ENCODE data around the gene ZDHHC5.
"Not testable (repeated sequence)": the region's sequence is repeated elsewhere in the genome, so short reads cannot be mapped to it uniquely, and the experiment has no call there.

The ZDHHC5 gene

DNA sequence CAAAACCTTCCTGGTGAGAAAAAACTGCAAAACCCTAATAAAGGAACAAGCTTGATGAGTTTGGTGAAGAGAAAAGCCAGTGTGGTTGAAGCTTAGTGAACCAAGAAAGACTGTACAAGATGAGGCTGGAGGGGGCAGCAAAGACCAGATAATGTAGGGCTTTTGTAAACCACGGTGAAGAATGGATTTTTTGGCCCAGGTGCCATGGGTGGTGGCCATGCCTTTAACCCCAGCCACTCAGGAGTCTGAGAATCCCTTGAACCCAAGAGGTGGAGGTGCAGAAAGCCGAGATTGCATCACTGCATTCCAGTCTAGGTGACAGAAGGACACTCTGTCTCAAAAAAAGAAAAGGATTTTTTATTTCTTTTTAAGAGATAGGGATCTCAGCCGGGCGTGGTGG, 5.0 kb upstream of the ZDHHC5 start:
- H3K36me3 ChIP-seq (ENCODE audit: control insufficient read depth, insufficient read depth, low read length) = peaks cover 37% of the 10 kb centered on the region
- peaks cover 9% of the 10 kb centered on the region for H3K4me1 ChIP-seq (ENCODE audit: control insufficient read depth, insufficient read depth, low read length, poor library complexity, severe bottlenecking)
- no peaks in the 10 kb centered on the region for H3K9me3 ChIP-seq (ENCODE audit: control insufficient read depth, low read length)
- H3K27ac ChIP-seq (ENCODE audit: insufficient read depth, low read length, poor library complexity, severe bottlenecking) = no peak overlapping the region
- no peaks in the 10 kb centered on the region for H3K27me3 ChIP-seq (replicated peaks; ENCODE audit: control insufficient read depth, insufficient read depth, low read length, poor library complexity, severe bottlenecking)
- no peak overlapping the region for H3K4me3 ChIP-seq (ENCODE audit: insufficient read depth, low read depth, low read length, poor library complexity, severe bottlenecking)
- DNase-seq = no peak

- Histone ChIP-seq H3K9me3 (ENCODE audit: control insufficient read depth, low read length) (no peaks in the 10 kb centered on the region), H3K27me3 (replicated peaks; ENCODE audit: control insufficient read depth, insufficient read depth, low read length, poor library complexity, severe bottlenecking) (no peaks in the 10 kb centered on the region), H3K27ac (ENCODE audit: insufficient read depth, low read length, poor library complexity, severe bottlenecking) (no peak overlapping the region), H3K4me3 (ENCODE audit: insufficient read depth, low read depth, low read length, poor library complexity, severe bottlenecking) (no peak overlapping the region), H3K36me3 (ENCODE audit: control insufficient read depth, insufficient read depth, low read length) (peaks cover 37% of the 10 kb centered on the region), H3K4me1 (ENCODE audit: control insufficient read depth, insufficient read depth, low read length, poor library complexity, severe bottlenecking) (peaks cover 5% of the 10 kb centered on the region)
- DNase-seq = no peak
These were observed 3.9 kb upstream of the ZDHHC5 start for GRCh38 chr11:57663975-57664374.

GRCh38 chr11:57667117-57667735, 688 bp upstream of the ZDHHC5 start:
- H3K36me3 ChIP-seq (ENCODE audit: control insufficient read depth, insufficient read depth, low read length) = peaks cover 15% of the 10 kb centered on the region
- H3K4me1 ChIP-seq (ENCODE audit: control insufficient read depth, insufficient read depth, low read length, poor library complexity, severe bottlenecking) = peaks cover 13% of the 10 kb centered on the region
- peak; percentile 89 to 95 (median 93) for DNase-seq
- peak overlapping the region; percentile 99 for H3K27ac ChIP-seq (ENCODE audit: insufficient read depth, low read length, poor library complexity, severe bottlenecking)
- no peaks in the 10 kb centered on the region for H3K9me3 ChIP-seq (ENCODE audit: control insufficient read depth, low read length)
- no peaks in the 10 kb centered on the region for H3K27me3 ChIP-seq (replicated peaks; ENCODE audit: control insufficient read depth, insufficient read depth, low read length, poor library complexity, severe bottlenecking)
- peak overlapping the region; percentile 61 for H3K4me3 ChIP-seq (ENCODE audit: insufficient read depth, low read depth, low read length, poor library complexity, severe bottlenecking)

- Histone ChIP-seq H3K4me1 (ENCODE audit: control insufficient read depth, insufficient read depth, low read length, poor library complexity, severe bottlenecking) (peaks cover 13% of the 10 kb centered on the region), H3K9me3 (ENCODE audit: control insufficient read depth, low read length) (no peaks in the 10 kb centered on the region), H3K4me3 (ENCODE audit: insufficient read depth, low read depth, low read length, poor library complexity, severe bottlenecking) (peak overlapping the region; percentile 96), H3K27me3 (replicated peaks; ENCODE audit: control insufficient read depth, insufficient read depth, low read length, poor library complexity, severe bottlenecking) (no peaks in the 10 kb centered on the region), H3K36me3 (ENCODE audit: control insufficient read depth, insufficient read depth, low read length) (peaks cover 20% of the 10 kb centered on the region), H3K27ac (ENCODE audit: insufficient read depth, low read length, poor library complexity, severe bottlenecking) (peak overlapping the region; percentile 99)
- DNase-seq = peak in 2 of 3 donors; percentile 29 to 33
These were observed 494 bp downstream of the ZDHHC5 start for GRCh38 chr11:57668434-57668782.

GRCh38 chr11:57674251-57674650, 6.3 kb downstream of the ZDHHC5 start:
- H3K36me3 ChIP-seq (ENCODE audit: control insufficient read depth, insufficient read depth, low read length) = peaks cover 40% of the 10 kb centered on the region
- no peaks in the 10 kb centered on the region for H3K9me3 ChIP-seq (ENCODE audit: control insufficient read depth, low read length)
- no peaks in the 10 kb centered on the region for H3K27me3 ChIP-seq (replicated peaks; ENCODE audit: control insufficient read depth, insufficient read depth, low read length, poor library complexity, severe bottlenecking)
- H3K4me3 ChIP-seq (ENCODE audit: insufficient read depth, low read depth, low read length, poor library complexity, severe bottlenecking) = no peak overlapping the region
- no peak for DNase-seq
- peaks cover 5% of the 10 kb centered on the region for H3K4me1 ChIP-seq (ENCODE audit: control insufficient read depth, insufficient read depth, low read length, poor library complexity, severe bottlenecking)
- H3K27ac ChIP-seq (ENCODE audit: insufficient read depth, low read length, poor library complexity, severe bottlenecking) = no peak overlapping the region

DNA sequence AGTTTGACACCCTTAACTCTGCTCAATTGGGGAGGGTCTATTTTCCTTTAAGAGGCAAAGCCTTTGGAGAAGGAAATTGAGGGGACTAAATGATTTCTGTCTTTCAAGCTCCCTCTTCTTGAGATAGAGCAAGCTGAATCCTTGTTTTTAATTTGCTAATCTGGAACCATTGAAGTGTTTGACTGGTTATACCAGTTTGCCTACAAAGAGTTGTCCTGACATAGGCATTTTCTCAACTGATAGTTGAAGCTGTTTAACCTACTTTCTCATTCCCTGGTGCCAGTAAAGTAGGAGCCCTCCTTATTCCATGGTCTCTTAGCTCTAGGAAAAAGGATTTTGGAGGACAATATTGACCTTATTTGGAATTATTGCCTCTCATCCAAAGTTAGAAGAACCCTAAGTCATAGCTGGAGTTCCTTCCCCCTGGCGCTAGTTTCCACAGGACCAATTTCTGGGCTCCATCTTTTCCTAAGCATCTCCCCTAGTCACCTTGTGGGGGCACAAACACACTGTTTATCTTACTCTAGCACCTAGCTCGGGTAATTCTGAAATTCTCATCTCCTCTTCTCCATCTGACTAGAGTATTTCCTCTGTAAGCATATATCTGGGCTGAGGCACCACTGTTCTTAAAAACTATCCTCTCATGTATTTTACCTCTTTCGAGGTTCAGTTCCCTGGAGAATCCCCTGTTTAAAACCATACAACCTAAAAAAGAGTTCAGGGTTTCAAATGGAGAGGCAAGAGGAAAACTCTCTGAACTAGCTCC, 7.4 kb downstream of the ZDHHC5 start:
- peaks cover 1% of the 10 kb centered on the region for H3K4me1 ChIP-seq (ENCODE audit: control insufficient read depth, insufficient read depth, low read length, poor library complexity, severe bottlenecking)
- H3K9me3 ChIP-seq (ENCODE audit: control insufficient read depth, low read length) = no peaks in the 10 kb centered on the region
- H3K27me3 ChIP-seq (replicated peaks; ENCODE audit: control insufficient read depth, insufficient read depth, low read length, poor library complexity, severe bottlenecking) = no peaks in the 10 kb centered on the region
- H3K36me3 ChIP-seq (ENCODE audit: control insufficient read depth, insufficient read depth, low read length) = peaks cover 40% of the 10 kb centered on the region
- H3K4me3 ChIP-seq (ENCODE audit: insufficient read depth, low read depth, low read length, poor library complexity, severe bottlenecking) = no peak overlapping the region
- no peak overlapping the region for H3K27ac ChIP-seq (ENCODE audit: insufficient read depth, low read length, poor library complexity, severe bottlenecking)
- no peak for DNase-seq

DNA sequence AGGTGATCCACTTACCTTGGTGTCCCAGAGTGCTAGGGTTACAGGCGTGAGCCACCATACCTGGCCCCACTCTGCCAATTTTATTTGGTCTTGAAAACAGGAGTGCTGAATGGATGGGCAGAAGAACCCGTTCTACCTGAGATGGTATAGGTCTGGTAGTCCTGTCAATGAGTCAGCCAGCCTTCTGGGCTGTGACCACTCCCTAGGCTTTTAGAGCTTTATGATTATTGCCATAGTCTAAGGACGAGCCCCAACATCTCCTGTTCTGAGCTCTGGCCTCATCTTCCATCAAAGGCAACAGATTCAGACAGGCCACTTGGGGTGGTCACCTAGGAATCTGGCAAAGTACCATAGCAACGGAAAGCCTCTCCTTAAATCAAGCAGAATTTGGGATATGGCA, 11.5 kb downstream of the ZDHHC5 start:
- no peak for DNase-seq
- H3K9me3 ChIP-seq (ENCODE audit: control insufficient read depth, low read length) = no peaks in the 10 kb centered on the region
- H3K27me3 ChIP-seq (replicated peaks; ENCODE audit: control insufficient read depth, insufficient read depth, low read length, poor library complexity, severe bottlenecking) = no peaks in the 10 kb centered on the region
- no peak overlapping the region for H3K4me3 ChIP-seq (ENCODE audit: insufficient read depth, low read depth, low read length, poor library complexity, severe bottlenecking)
- H3K27ac ChIP-seq (ENCODE audit: insufficient read depth, low read length, poor library complexity, severe bottlenecking) = no peak overlapping the region
- H3K36me3 ChIP-seq (ENCODE audit: control insufficient read depth, insufficient read depth, low read length) = peaks cover 33% of the 10 kb centered on the region
- H3K4me1 ChIP-seq (ENCODE audit: control insufficient read depth, insufficient read depth, low read length, poor library complexity, severe bottlenecking) = peaks cover 9% of the 10 kb centered on the region

- Histone ChIP-seq H3K27ac (ENCODE audit: insufficient read depth, low read length, poor library complexity, severe bottlenecking) (no peak overlapping the region), H3K36me3 (ENCODE audit: control insufficient read depth, insufficient read depth, low read length) (peaks cover 42% of the 10 kb centered on the region), H3K9me3 (ENCODE audit: control insufficient read depth, low read length) (no peaks in the 10 kb centered on the region), H3K27me3 (replicated peaks; ENCODE audit: control insufficient read depth, insufficient read depth, low read length, poor library complexity, severe bottlenecking) (no peaks in the 10 kb centered on the region), H3K4me1 (ENCODE audit: control insufficient read depth, insufficient read depth, low read length, poor library complexity, severe bottlenecking) (peaks cover 9% of the 10 kb centered on the region), H3K4me3 (ENCODE audit: insufficient read depth, low read depth, low read length, poor library complexity, severe bottlenecking) (no peak overlapping the region)
- no peak for DNase-seq
These were observed 12.6 kb downstream of the ZDHHC5 start for GRCh38 chr11:57680552-57680874.

- Histone ChIP-seq H3K4me3 (ENCODE audit: insufficient read depth, low read depth, low read length, poor library complexity, severe bottlenecking) (no peak overlapping the region), H3K36me3 (ENCODE audit: control insufficient read depth, insufficient read depth, low read length) (peaks cover 46% of the 10 kb centered on the region), H3K27ac (ENCODE audit: insufficient read depth, low read length, poor library complexity, severe bottlenecking) (no peak overlapping the region), H3K27me3 (replicated peaks; ENCODE audit: control insufficient read depth, insufficient read depth, low read length, poor library complexity, severe bottlenecking) (no peaks in the 10 kb centered on the region), H3K9me3 (ENCODE audit: control insufficient read depth, low read length) (no peaks in the 10 kb centered on the region), H3K4me1 (ENCODE audit: control insufficient read depth, insufficient read depth, low read length, poor library complexity, severe bottlenecking) (peaks cover 9% of the 10 kb centered on the region)
- no peak for DNase-seq
These were observed 13.3 kb downstream of the ZDHHC5 start for GRCh38 chr11:57681168-57681567.

- not testable (repeated sequence) for H3K9me3 ChIP-seq (ENCODE audit: control insufficient read depth, low read length); H3K4me3 ChIP-seq (ENCODE audit: insufficient read depth, low read depth, low read length, poor library complexity, severe bottlenecking)
These were observed 22.6 kb downstream of the ZDHHC5 start for GRCh38 chr11:57690474-57690873.

More at GRCh38 chr11:57690474-57690873, 22.6 kb downstream of the ZDHHC5 start:
- DNase-seq; H3K27ac ChIP-seq (ENCODE audit: insufficient read depth, low read length, poor library complexity, severe bottlenecking); H3K4me1 ChIP-seq (ENCODE audit: control insufficient read depth, insufficient read depth, low read length, poor library complexity, severe bottlenecking); H3K27me3 ChIP-seq (replicated peaks; ENCODE audit: control insufficient read depth, insufficient read depth, low read length, poor library complexity, severe bottlenecking): not testable (repeated sequence)
- peaks cover 84% of the 10 kb centered on the region for H3K36me3 ChIP-seq (ENCODE audit: control insufficient read depth, insufficient read depth, low read length)
